HepG2 (cell line): ENCODE measurements around the gene FAM209A. TPM values are rescaled to one million over a fixed set of nuclear protein-coding genes. Genes with fewer than 3 reads are reported as not detected.

Experiments
- ATAC-seq: fragments of 200-7000 bp; cut with Tn5 transposase; 3 replicates; pipeline ENCODE4 v1.9.1; 2020; ENCODE audit warnings: mild to moderate bottlenecking, moderate library complexity
- BruUV-seq: library from RNA; stranded (reverse); fragments of 400-500 nt; replicated peaks from 2 replicates; lab custom pipeline; 2021; lab: Mats Ljungman, UMichigan
- CTCF ChIA-PET: fragments of 300-600 bp; formaldehyde crosslinking; extraction: SDS; loops from one replicate; lab custom pipeline; 2021; ENCODE audit warnings: low total read pairs, inconsistent platforms, low intra/inter-chr PET ratio; lab: Yijun Ruan, JAX
- POLR2A ChIA-PET: fragments of 350-600 bp; sonication (Branson Sonifier 250); formaldehyde crosslinking; loops from one replicate; lab custom pipeline; 2020; ENCODE audit warnings: antibody characterized with exemption, inconsistent platforms; lab: Yijun Ruan, JAX
- DNase-seq: peaks from one replicate; pipeline ENCODE4 v3.0.0-alpha.2; 2015; ENCODE audit warnings: low spot score
- FAIRE-seq: peaks from 3 replicates; lab custom pipeline; 2011; peaks lifted over from hg19 to GRCh38; lab: Jason Lieb, UNC
- H2AFZ ChIP-seq: one replicate; pipeline ENCODE4 v1.6.1; 2011; ENCODE audit warnings: low read length, inconsistent platforms
- H3K27ac ChIP-seq: fragments of 300-600 bp; 3 replicates; pipeline ENCODE4 v1.8.0; 2011; ENCODE audit warnings: mixed run types, mild to moderate bottlenecking, mixed read lengths, low read length, inconsistent platforms; ENCODE audit not compliant: insufficient read depth; ENCODE audit errors: extremely low read length
- H3K27me3 ChIP-seq, 2 experiments: fragments of 200-600 bp in 1 of 2; 2 replicates in 1 of 2; 3 replicates in 1 of 2; pipeline versions ENCODE4 v1.6.0 to v1.8.0; 2011; ENCODE audit warnings: low read length in 2 of 2, mild to moderate bottlenecking in 2 of 2, moderate library complexity in 2 of 2, inconsistent platforms in 1 of 2; ENCODE audit not compliant: insufficient read depth in 2 of 2, control insufficient read depth in 1 of 2
- H3K36me3 ChIP-seq, 2 experiments: fragments of 200-600 bp in 1 of 2; replicated peaks in 1 of 2; 2 replicates in 1 of 2; 3 replicates in 1 of 2; pipeline versions ENCODE4 v1.5.1 to v1.8.0; 2011; ENCODE audit warnings: low read length in 2 of 2, inconsistent platforms in 1 of 2; ENCODE audit not compliant: insufficient read depth in 2 of 2, control insufficient read depth in 1 of 2
- H3K4me1 ChIP-seq: 2 replicates; pipeline ENCODE4 v1.5.1; 2012; ENCODE audit warnings: low read length, inconsistent platforms; ENCODE audit not compliant: insufficient read depth
- H3K4me2 ChIP-seq: 2 replicates; pipeline ENCODE4 v1.6.0; 2011; ENCODE audit warnings: low read depth, low read length, inconsistent platforms
- H3K4me3 ChIP-seq, 3 experiments: fragments of 200-600 bp in 1 of 3; sonication (generic), shearing (Covaris generic) in 1 of 3; replicated peaks in 1 of 3; 2 replicates each; pipeline ENCODE4 v1.5.1; 2011 to 2016; ENCODE audit warnings: low read length in 3 of 3, inconsistent platforms in 2 of 3, low read depth in 2 of 3, mild to moderate bottlenecking in 2 of 3, control low read depth in 1 of 3, mixed read lengths in 1 of 3; ENCODE audit not compliant: insufficient read depth in 1 of 3
- H3K79me2 ChIP-seq: one replicate; pipeline ENCODE4 v1.6.1; 2011; ENCODE audit warnings: low read length, inconsistent platforms; ENCODE audit not compliant: insufficient read depth
- H3K9ac ChIP-seq: 2 replicates; pipeline ENCODE4 v1.6.0; 2011; ENCODE audit warnings: mild to moderate bottlenecking, low read depth, low read length, inconsistent platforms; ENCODE audit not compliant: insufficient read depth
- H3K9me3 ChIP-seq: 2 replicates; pipeline ENCODE4 v1.5.1; 2012; ENCODE audit warnings: mild to moderate bottlenecking, low read length
- H4K20me1 ChIP-seq: 2 replicates; pipeline ENCODE4 v1.6.0; 2011; ENCODE audit warnings: inconsistent platforms, mild to moderate bottlenecking, low read length, moderate library complexity; ENCODE audit not compliant: insufficient read depth
- ATF1 ChIP-seq: IDR thresholded peaks from 2 replicates; pipeline ENCODE4 v1.6.1; 2016; ENCODE audit warnings: mild to moderate bottlenecking, control low read depth
- GTF3A ChIP-seq: sonication (generic); formaldehyde crosslinking; conservative IDR thresholded peaks from 2 replicates; pipeline ENCODE4 v1.4.0; 2020; ENCODE audit warnings: mild to moderate bottlenecking, missing genetic modification reagents
- MTA1 ChIP-seq: sonication (generic); formaldehyde crosslinking; IDR thresholded peaks from 2 replicates; pipeline ENCODE4 v1.4.0; 2020; ENCODE audit warnings: missing genetic modification reagents, mild to moderate bottlenecking, borderline replicate concordance
- NRL ChIP-seq: sonication (generic); formaldehyde crosslinking; IDR thresholded peaks from 2 replicates; pipeline ENCODE4 v1.5.0; 2020; ENCODE audit warnings: missing genetic modification reagents, mild to moderate bottlenecking, moderate library complexity, borderline replicate concordance
- PHB2 ChIP-seq: fragments of 450-650 bp; IDR thresholded peaks from 2 replicates; pipeline ENCODE4 v1.6.1; 2018; ENCODE audit not compliant: partially characterized antibody
- SIN3A ChIP-seq: IDR thresholded peaks from 2 replicates; pipeline ENCODE4 v1.6.1; 2011; ENCODE audit warnings: low read depth, mild to moderate bottlenecking, control low read depth, low read length, borderline replicate concordance
- ZNF20 ChIP-seq: sonication (generic); formaldehyde crosslinking; IDR thresholded peaks from 2 replicates; pipeline ENCODE4 v1.4.0; 2020; ENCODE audit warnings: mild to moderate bottlenecking, moderate library complexity, missing genetic modification reagents
- ZNF264 ChIP-seq: sonication (generic); formaldehyde crosslinking; IDR thresholded peaks from 2 replicates; pipeline ENCODE4 v1.4.0; 2020; ENCODE audit warnings: missing genetic modification reagents
- WGBS: methylation state at CpG from one replicate; pipeline ENCODE4 v1.1.6; 2017; ENCODE audit warnings: low lambda C conversion rate; 5-methylcytosine and 5-hydroxymethylcytosine counted together
- in situ Hi-C: cut with HindIII; loops from 2 replicates; pipeline ENCODE4 v1.10.0; 2017; ENCODE audit warnings: low pct_unique_long_range_greater_than_20kb; ENCODE audit not compliant: extremely low pct_ligation_motif_present
- intact Hi-C: fragments of 100-400 bp; cut with micrococcal nuclease; formaldehyde crosslinking; loops from one replicate; pipeline ENCODE4 v1.10.0; 2022; ENCODE audit not compliant: unreplicated experiment
- polyA plus RNA-seq, 8 experiments: library from polyadenylated mRNA; depleted of rRNA in 3 of 8; stranded (reverse) in 7 of 8; unstranded in 1 of 8; fragments of >200 nt; fragmentation: Illumina TruSeq in 4 of 8; extraction: Trizol in 4 of 8; gene quantifications; 2 replicates each; pipeline versions ENCODE4 v1.2.1 to v1.2.3, GENCODE V29; 2011 to 2016; ENCODE audit warnings: low read depth in 4 of 8, missing spikeins in 1 of 8, mixed read lengths in 1 of 8; ENCODE audit not compliant: insufficient read depth in 1 of 8
- total RNA-seq, 5 experiments: library from RNA; depleted of rRNA; stranded (reverse); fragments of >200 nt; fragmentation: Illumina TruSeq; extraction: Trizol; gene quantifications; 2 replicates each; pipeline ENCODE4 v1.2.3, GENCODE V29; 2016; ENCODE audit warnings: low read depth in 1 of 5

FAM209A gene
- total and polyA plus RNA-seq, 2 of the 13 experiments (the other 11 are each of a cell fraction or from before 2014, with no cell fraction given), result 0.15 to 0.36 TPM

GRCh38 chr20:56518126-56518525, 6.4 kb upstream of the FAM209A start:
- H3K27me3 ChIP-seq, result no peaks in the 10 kb centered on the region
- H3K4me1 ChIP-seq, result no peaks in the 10 kb centered on the region
- H4K20me1 ChIP-seq, result no peaks in the 10 kb centered on the region
- CTCF ChIA-PET, result no interaction called here
- in situ Hi-C loops, result no loop called here
- H3K27ac ChIP-seq, result no peak overlapping the region
- peaks cover 32 to 62% of the 10 kb centered on the region in 2 experiments for H3K36me3 ChIP-seq
- no peak overlapping the region for H2AFZ ChIP-seq
- no peaks in the 10 kb centered on the region for H3K79me2 ChIP-seq
- ATAC-seq, result no peak
- no TSS peak for BruUV-seq
- no peak overlapping the region for H3K4me2 ChIP-seq
- no peak overlapping the region for H3K9ac ChIP-seq
- no peak for FAIRE-seq
- POLR2A ChIA-PET, result no interaction called here
- peaks cover 16% of the 10 kb centered on the region; the same call in 1 of the 2 replicates for H3K9me3 ChIP-seq
- H3K4me3 ChIP-seq, result no peak overlapping the region
- intact Hi-C loops, result no loop called here
- DNase-seq, result no peak
- 97% methylated on average over 14 of the region's 14 CpGs for WGBS
- TF ChIP-seq ZNF20 (CRISPR knock-in tag) (no peak), ATF1 (no peak), MTA1 (no peak), SIN3A (no peak)

- Histone ChIP-seq H3K9me3 (peaks cover 16% of the 10 kb centered on the region; the same call in 1 of the 2 replicates), H4K20me1 (no peaks in the 10 kb centered on the region), H3K27me3 (no peaks in the 10 kb centered on the region), H3K4me1 (no peaks in the 10 kb centered on the region), H3K4me2 (no peak overlapping the region), H2AFZ (no peak overlapping the region), H3K9ac (no peak overlapping the region), H3K4me3 (no peak overlapping the region), H3K79me2 (no peaks in the 10 kb centered on the region), H3K36me3 (peaks cover 28 to 54% of the 10 kb centered on the region in 2 experiments; a peak in 4 of 5 replicates), H3K27ac (no peak overlapping the region)
- FAIRE-seq (no peak), DNase-seq (no peak), ATAC-seq (no peak)
- in situ Hi-C loops (no loop called here), intact Hi-C loops (no loop called here)
- WGBS, result 98% methylated on average over 10 of the region's 10 CpGs
- CTCF ChIA-PET, result no interaction called here
- POLR2A ChIA-PET, result no interaction called here
- TF ChIP-seq NRL (CRISPR knock-in tag) (no peak), PHB2 (no peak), SIN3A (no peak), GTF3A (CRISPR knock-in tag) (no peak), ZNF264 (no peak)
- no TSS peak for BruUV-seq
Measured at GRCh38 chr20:56518721-56519398, 5.7 kb upstream of the FAM209A start.
